HG03457 (cell line): Measurements from ENCODE around the gene BTBD8.
"Not testable (repeated sequence)": the region's sequence is repeated elsewhere in the genome, so short reads cannot be mapped to it uniquely, and the experiment has no call there.

Experiments
- ATAC-seq: cut with Tn5 transposase; IDR thresholded peaks from one replicate; pipeline ENCODE4 v1.9.1; 2021; ENCODE audit warnings: moderate number of reproducible peaks; ENCODE audit not compliant: unreplicated experiment

Gene BTBD8

GRCh38 chr1:92080128-92080985, at the start of gene BTBD8:
Gene BTBD8, plus strand, starts transcription at chr1:92080345. Its CDS starts 227 bp downstream, at chr1:92080572.
- peak; percentile 97 for ATAC-seq

GRCh38 chr1:92030656-92031107, 49.5 kb upstream of the BTBD8 start:
- ATAC-seq: no peak

GRCh38 chr1:92031281-92032110, 48.6 kb upstream of the BTBD8 start:
- ATAC-seq: no peak

- no peak for ATAC-seq
These were observed 42.7 kb upstream of the BTBD8 start for GRCh38 chr1:92037400-92037799.

DNA sequence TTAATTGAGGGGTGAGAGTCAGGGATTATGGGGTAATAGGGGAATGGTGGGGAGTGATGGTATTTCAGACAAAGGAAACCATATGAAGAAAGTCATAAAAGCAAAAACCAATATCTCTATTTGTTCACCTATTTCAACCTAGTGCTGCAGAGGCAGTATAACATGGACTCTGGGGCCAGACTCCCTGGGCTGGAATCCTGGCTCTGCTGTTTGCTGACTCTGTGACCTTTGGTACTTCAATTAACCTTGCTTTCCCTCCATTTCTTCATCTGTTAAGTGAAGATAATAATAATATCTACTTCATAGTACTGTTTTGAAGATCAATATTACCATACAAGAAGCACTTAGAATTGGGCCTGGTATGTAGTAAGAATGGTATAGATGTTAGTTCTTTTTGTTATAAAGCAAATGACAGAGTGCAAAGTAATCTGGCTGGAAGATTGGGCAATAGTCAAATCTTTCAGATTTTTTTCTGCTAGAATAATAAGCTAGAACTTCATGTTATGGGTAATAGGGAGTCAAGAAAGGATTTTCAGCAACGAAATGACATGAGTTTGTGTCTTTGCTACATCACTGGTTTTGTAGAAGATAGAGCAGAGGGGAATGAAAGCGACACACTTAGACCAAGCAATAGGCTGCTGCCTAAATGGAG, 41.3 kb upstream of the BTBD8 start:
- no peak for ATAC-seq

DNA sequence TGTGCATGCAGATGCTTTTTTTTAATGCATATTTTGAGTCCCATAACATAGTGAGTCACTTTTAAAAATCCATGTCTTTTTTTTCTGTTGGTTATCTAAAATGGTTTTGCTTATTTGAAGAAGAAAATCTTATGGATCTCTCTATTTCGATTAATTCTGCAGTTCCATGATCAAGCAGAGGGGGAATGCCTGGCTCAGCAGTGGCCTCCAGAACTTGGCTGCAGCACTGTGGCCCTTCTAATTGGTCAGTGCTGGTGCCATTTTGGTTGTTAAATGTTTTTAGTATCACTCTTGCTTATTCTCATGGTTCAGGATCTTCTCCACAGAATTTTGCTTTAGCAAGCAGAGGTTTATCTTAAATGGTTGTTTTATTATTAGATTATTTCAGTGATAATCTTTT, 39.2 kb upstream of the BTBD8 start:
- ATAC-seq: no peak

DNA sequence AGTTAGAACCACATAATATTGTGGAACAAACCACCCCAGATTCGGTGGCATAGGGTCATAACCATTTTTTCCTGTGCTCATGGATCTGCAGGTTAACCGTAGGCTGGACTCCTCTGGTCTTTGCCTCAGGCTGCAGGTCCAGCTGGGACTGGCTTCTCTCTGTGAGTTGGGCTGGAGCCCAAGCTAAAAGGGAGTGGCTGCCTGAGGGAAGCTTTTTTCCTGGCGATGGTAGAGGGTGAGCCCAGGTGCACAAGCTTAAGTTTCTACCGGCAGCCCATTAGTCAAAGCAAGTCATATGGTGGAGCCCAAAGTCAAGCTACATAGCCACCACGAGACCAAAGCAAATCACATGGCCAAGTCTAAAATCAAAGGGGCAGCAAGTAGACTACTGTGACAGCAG, 36.5 kb upstream of the BTBD8 start:
- no peak for ATAC-seq

GRCh38 chr1:92045766-92046495, 34.2 kb upstream of the BTBD8 start:
- no peak for ATAC-seq

DNA sequence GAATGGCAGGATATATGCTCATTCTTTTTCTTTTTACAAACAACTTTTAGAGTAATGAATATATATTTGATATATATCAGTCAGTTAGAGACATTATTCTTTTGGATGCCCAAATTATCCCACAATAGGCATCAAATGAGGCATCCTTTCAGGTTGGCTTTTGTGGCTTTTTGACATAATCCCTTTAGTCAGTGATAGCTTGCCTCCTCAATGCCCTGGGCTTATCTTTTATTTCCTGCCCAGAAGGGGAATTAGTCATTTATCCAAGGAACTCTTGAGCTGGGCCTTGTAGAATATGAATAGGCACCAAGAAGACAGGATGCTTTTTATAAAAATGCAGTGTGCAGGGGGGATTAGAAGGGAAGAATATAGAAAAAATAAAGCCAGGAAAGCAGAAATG, 28.2 kb upstream of the BTBD8 start:
- no peak for ATAC-seq

DNA sequence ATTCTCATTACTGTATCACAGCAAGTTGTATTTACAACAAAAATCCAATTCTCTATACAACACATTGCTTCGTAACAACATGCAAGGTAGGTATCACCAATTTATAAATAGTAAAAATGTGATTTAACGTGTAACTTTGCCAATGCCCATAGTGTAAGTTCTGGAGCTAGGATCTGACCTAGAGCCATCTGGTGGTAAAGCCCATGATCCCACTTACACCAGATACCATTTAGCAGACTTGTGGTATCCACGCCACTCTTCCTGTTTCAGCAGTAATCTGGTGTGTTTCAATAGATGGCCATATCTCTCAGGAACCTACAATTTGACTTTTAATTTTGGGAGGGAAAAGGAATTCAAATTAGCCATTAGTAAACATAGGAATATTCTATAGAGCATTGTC, 15.1 kb upstream of the BTBD8 start:
- ATAC-seq: no peak

DNA sequence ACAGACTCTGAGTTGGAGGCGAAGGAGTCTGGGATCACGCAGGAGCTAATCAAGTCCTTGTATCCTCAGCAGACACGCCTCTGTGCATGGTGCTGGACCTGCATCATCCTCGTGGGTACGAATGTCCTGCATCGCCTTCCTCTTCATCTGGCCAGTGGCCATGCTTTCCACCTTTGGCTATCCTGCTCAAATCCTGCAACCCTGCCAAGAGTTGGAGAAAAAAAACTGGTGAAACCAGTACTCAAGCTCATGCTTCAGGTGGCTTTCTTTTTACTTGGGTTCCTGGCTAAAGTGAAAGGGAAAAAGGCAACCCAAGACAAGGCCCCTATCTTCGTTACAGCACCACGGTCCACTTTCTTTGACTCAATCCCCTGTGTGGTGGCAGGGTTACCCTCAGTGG, 13.8 kb upstream of the BTBD8 start:
- ATAC-seq: no peak

GRCh38 chr1:92070892-92071291, 9.3 kb upstream of the BTBD8 start:
- no peak for ATAC-seq

DNA sequence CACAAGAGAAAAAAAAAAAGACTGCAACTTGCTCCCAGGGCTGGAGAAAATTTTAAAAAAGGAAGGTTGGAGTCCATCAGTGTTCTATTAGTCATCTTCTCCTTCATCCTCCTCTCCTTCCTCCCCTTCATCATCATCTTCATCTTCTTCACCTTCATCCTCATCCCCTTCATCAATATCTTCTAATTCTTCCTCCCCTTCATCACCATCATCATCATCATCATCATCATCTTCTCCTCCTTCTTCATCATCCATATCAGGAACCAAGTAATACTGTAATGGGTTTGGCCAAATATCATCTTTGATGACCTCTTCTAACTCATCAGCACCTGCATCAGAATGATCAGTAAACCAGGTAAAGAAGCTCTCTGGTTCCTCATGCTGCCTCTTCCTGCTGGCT, 5.7 kb upstream of the BTBD8 start:
- ATAC-seq: not testable (repeated sequence)

DNA sequence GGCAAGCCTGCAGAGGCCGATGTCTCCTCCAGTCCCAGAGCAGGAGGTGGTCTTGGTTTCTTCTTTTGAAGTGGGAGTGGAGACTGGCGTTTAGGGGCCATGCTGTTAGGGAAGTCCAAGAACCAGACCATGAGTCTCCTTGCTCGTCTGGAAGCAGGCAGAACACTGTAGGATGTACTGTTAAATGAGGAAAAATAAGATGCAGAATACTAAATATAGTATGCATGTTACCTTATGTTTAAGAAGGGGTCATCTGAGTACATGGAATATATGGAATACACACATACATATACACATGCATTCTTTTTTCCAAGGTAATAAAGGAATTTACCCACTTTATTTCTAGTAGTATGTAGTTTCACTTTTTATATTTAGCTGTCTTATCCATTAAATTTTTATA, 4.8 kb upstream of the BTBD8 start, which contains the start of gene SETSIP:
Gene SETSIP, minus strand, starts transcription at position 101 of the 400 bp plus-strand sequence. Its CDS starts 0 bp downstream, at position 101.
- no peak for ATAC-seq

DNA sequence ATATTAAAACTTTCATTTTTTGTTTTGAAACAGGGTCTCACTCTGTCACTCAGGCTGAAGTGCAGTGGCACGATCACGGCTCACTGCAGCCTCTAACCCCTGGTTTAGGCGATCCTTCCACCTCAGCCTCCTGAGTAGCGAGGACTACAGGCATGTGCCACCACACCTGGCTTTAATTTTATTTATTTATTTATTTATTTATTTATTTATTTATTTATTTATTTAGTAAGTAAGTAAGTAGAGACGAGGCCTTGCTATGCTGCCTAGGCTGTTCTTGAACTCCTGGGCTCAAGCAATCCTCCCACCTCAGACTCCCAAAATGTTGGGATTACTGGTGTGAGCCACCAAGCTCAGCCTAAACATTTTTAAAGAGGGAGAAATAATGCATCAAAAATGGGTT, 3.8 kb upstream of the BTBD8 start:
- ATAC-seq: no peak

DNA sequence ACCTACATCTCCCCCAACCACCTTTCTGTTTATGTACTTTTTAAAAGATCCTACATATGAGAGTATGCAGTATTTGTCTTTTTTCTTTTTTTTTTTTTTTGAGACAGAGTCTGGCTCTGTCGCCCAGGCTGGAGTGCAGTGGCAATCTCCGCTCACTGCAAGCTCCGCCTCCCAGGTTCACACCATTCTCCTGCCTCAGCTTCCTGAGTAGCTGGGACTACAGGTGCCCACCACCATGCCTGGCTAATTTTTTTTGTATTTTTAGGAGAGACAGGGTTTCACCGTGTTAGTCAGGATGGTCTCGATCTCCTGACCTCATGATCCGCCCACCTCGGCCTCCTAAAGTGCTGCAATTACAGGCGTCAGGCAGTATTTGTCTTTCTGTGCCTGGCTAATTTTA, 2.1 kb upstream of the BTBD8 start:
- not testable (repeated sequence) for ATAC-seq

DNA sequence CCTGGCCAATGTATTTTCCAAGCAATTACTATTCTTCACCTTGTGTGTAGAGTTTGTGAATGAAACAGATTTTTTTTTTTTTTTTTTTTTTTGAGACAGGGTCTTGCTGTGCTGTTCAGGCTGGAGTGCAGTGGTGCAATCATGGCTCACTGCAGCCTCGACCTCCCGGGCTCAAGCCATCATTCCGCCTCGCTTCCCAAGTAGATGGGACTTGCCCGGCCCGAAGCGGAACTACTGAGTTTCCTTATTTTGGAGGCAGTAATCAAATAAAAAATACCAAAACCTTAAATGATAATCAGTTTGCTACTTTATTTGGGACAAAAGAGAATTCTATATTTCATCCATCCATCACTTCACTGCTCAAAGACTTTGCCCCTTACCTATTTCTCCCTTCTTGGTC, 704 bp upstream of the BTBD8 start:
- ATAC-seq: no peak

DNA sequence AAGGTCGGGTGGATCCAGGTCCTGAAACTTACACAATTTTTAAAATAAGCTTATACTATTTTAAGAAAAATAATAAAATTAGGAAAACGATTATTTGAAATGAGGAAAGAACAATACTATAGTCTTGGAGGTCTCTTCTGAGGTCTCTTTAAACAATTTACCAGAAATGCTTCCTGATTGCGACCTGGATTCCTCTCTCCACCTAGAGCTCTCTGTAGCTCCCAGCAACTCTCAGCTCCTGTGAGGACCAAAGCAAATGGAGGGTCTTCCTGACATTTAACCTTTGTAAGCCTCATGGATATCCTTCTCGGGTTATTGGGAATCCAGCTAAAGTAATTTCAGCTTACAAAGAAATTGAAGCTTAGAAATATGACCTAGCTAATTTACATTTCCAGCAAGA, 886 bp downstream of the BTBD8 start:
- ATAC-seq: no peak

GRCh38 chr1:92084651-92085050, 4.5 kb downstream of the BTBD8 start:
- ATAC-seq: no peak

DNA sequence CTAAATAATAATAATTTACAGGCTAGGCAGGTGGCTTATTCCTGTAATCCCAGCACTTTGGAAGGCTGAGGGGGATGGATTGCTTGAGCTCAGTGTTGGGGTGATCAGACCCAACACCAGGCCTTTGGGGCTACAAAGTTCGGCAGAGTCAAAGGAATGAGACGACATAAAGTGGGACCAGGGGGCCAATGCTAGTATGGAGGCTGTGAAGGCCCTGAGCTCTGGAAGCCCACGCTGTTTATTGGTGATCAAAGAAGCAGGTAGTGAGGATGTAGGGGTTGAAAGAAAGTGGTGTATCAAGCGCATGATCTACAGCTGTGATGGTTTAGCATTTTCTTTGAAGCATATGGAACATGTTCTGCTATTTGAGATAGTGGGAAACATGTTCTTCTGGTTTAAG, 5.6 kb downstream of the BTBD8 start:
- no peak for ATAC-seq

GRCh38 chr1:92087542-92087941, 7.4 kb downstream of the BTBD8 start:
- ATAC-seq: no peak
